H9 (cell line): ENCODE measurements around the gene TFF3. TPM values are rescaled to one million over a fixed set of nuclear protein-coding genes. Genes with fewer than 3 reads are reported as not detected.
A peak's percentile ranks its signal among the peaks of the same experiment; 100 is the strongest.

Experiments
- DNase-seq: peaks from one replicate; pipeline ENCODE4 v3.0.0-alpha.2; 2017
- H2AFZ ChIP-seq: one replicate; pipeline ENCODE4 v1.6.1; 2013; ENCODE audit warnings: mild to moderate bottlenecking, low read length, control low read depth, moderate library complexity
- H2AK5ac ChIP-seq: 2 replicates; pipeline ENCODE4 v1.6.1; 2013; ENCODE audit warnings: low read length, control low read depth, mixed read lengths; ENCODE audit not compliant: insufficient read length
- H2BK120ac ChIP-seq: one replicate; pipeline ENCODE4 v1.6.1; 2013; ENCODE audit warnings: low read depth, mild to moderate bottlenecking, low read length, control low read depth, inconsistent platforms; ENCODE audit not compliant: poor library complexity, severe bottlenecking
- H2BK12ac ChIP-seq: 2 replicates; pipeline ENCODE4 v1.6.1; 2013; ENCODE audit warnings: low read length, control low read depth, mixed read lengths, low read depth; ENCODE audit not compliant: insufficient read length
- H2BK15ac ChIP-seq: 2 replicates; pipeline ENCODE4 v1.6.1; 2013; ENCODE audit warnings: low read depth, low read length, control low read depth
- H2BK20ac ChIP-seq: one replicate; pipeline ENCODE4 v1.6.1; 2013; ENCODE audit warnings: low read depth, mild to moderate bottlenecking, low read length, control low read depth, inconsistent platforms; ENCODE audit not compliant: poor library complexity, severe bottlenecking
- H2BK5ac ChIP-seq: 2 replicates; pipeline ENCODE4 v1.6.1; 2013; ENCODE audit warnings: low read length, control low read depth, mixed read lengths; ENCODE audit not compliant: insufficient read length
- H3K14ac ChIP-seq: 2 replicates; pipeline ENCODE4 v1.6.1; 2013; ENCODE audit warnings: low read length, control low read depth; ENCODE audit not compliant: insufficient read depth
- H3K18ac ChIP-seq: 2 replicates; pipeline ENCODE4 v1.6.1; 2013; ENCODE audit warnings: low read depth, mild to moderate bottlenecking, mixed read lengths, low read length, control low read depth; ENCODE audit not compliant: insufficient read length
- H3K23ac ChIP-seq: 2 replicates; pipeline ENCODE4 v1.6.1; 2013; ENCODE audit warnings: low read length, control low read depth, mixed read lengths, low read depth; ENCODE audit not compliant: insufficient read length
- H3K23me2 ChIP-seq: 2 replicates; pipeline ENCODE4 v1.6.1; 2013; ENCODE audit warnings: low read depth, mild to moderate bottlenecking, mixed read lengths, low read length, control low read depth; ENCODE audit not compliant: insufficient read length, poor library complexity, severe bottlenecking
- H3K27ac ChIP-seq: 2 replicates; pipeline ENCODE4 v1.5.1; 2013; ENCODE audit warnings: low read length, control low read depth, mixed read lengths, low read depth; ENCODE audit not compliant: insufficient read length
- H3K27me3 ChIP-seq: 2 replicates; pipeline ENCODE4 v1.6.1; 2013; ENCODE audit warnings: low read length, control low read depth, inconsistent platforms; ENCODE audit not compliant: insufficient read depth
- H3K4ac ChIP-seq: 2 replicates; pipeline ENCODE4 v1.6.1; 2013; ENCODE audit warnings: low read depth, mild to moderate bottlenecking, control low read depth, inconsistent platforms, low read length, moderate library complexity
- H3K4me1 ChIP-seq: 2 replicates; pipeline ENCODE4 v1.6.1; 2013; ENCODE audit warnings: low read length, control low read depth, inconsistent platforms; ENCODE audit not compliant: insufficient read depth
- H3K4me2 ChIP-seq: 2 replicates; pipeline ENCODE4 v1.6.1; 2013; ENCODE audit warnings: low read length, control low read depth, mixed read lengths; ENCODE audit not compliant: insufficient read length, insufficient read depth
- H3K56ac ChIP-seq: 2 replicates; pipeline ENCODE4 v1.6.1; 2013; ENCODE audit warnings: low read depth, mild to moderate bottlenecking, mixed read lengths, low read length, control low read depth; ENCODE audit not compliant: insufficient read length
- H3K79me1 ChIP-seq: 2 replicates; pipeline ENCODE4 v1.6.1; 2013; ENCODE audit warnings: low read depth, mild to moderate bottlenecking, moderate library complexity, low read length, control low read depth, inconsistent platforms; ENCODE audit not compliant: insufficient read depth, poor library complexity, severe bottlenecking
- H3K79me2 ChIP-seq: 2 replicates; pipeline ENCODE4 v1.6.1; 2013; ENCODE audit warnings: low read length, control low read depth, inconsistent platforms; ENCODE audit not compliant: insufficient read depth
- H3K9ac ChIP-seq: 2 replicates; pipeline ENCODE4 v1.6.1; 2013; ENCODE audit warnings: low read length, control low read depth, mixed read lengths; ENCODE audit not compliant: insufficient read length; ENCODE audit errors: extremely low read depth
- H3K9me3 ChIP-seq: one replicate; pipeline ENCODE4 v1.6.1; 2013; ENCODE audit warnings: low read depth, low read length, inconsistent platforms; ENCODE audit not compliant: control insufficient read depth
- H3T11ph ChIP-seq: one replicate; pipeline ENCODE4 v1.6.1; 2013; ENCODE audit warnings: mild to moderate bottlenecking, low read length, control low read depth, inconsistent platforms
- H4K20me1 ChIP-seq: one replicate; pipeline ENCODE4 v1.6.1; 2013; ENCODE audit not compliant: control insufficient read depth, insufficient read length, insufficient read depth
- H4K5ac ChIP-seq: 2 replicates; pipeline ENCODE4 v1.6.1; 2013; ENCODE audit warnings: low read depth, mild to moderate bottlenecking, mixed read lengths, low read length, control low read depth; ENCODE audit not compliant: insufficient read length
- H4K8ac ChIP-seq: replicated peaks from 2 replicates; pipeline ENCODE4 v1.6.1; 2013; ENCODE audit warnings: low read length, control low read depth, mixed read lengths, low read depth; ENCODE audit not compliant: insufficient read length
- H4K91ac ChIP-seq: 2 replicates; pipeline ENCODE4 v1.6.1; 2013; ENCODE audit warnings: low read depth, mild to moderate bottlenecking, moderate library complexity, mixed read lengths, low read length, control low read depth; ENCODE audit not compliant: insufficient read length
- H3K27ac Mint-ChIP-seq, 3 experiments: 2 replicates in 2 of 3; 3 replicates in 1 of 3; pipeline ENCODE4 v1.8.0; 2020 to 2021; ENCODE audit warnings: mixed read lengths in 3 of 3, mild to moderate bottlenecking in 1 of 3, moderate library complexity in 1 of 3
- H3K27me3 Mint-ChIP-seq: 2 replicates; pipeline ENCODE4 v1.8.0; 2021; ENCODE audit warnings: low read depth, mild to moderate bottlenecking, moderate library complexity, mixed read lengths
- H3K36me3 Mint-ChIP-seq, 3 experiments: 2 replicates in 2 of 3; 3 replicates in 1 of 3; pipeline ENCODE4 v1.8.0; 2020 to 2021; ENCODE audit warnings: low read depth in 3 of 3, mixed read lengths in 3 of 3; ENCODE audit not compliant: insufficient read depth in 1 of 3
- H3K4me1 Mint-ChIP-seq, 2 experiments: 2 replicates each; pipeline ENCODE4 v1.8.0; 2020; ENCODE audit warnings: mixed read lengths in 2 of 2
- H3K4me3 Mint-ChIP-seq, 2 experiments: 2 replicates in 1 of 2; 3 replicates in 1 of 2; pipeline ENCODE4 v1.8.0; 2020 to 2021; ENCODE audit warnings: mild to moderate bottlenecking in 2 of 2, mixed read lengths in 2 of 2, moderate library complexity in 1 of 2
- H3K9me3 Mint-ChIP-seq, 2 experiments: 2 replicates in 1 of 2; 3 replicates in 1 of 2; pipeline ENCODE4 v1.8.0; 2020; ENCODE audit warnings: mild to moderate bottlenecking in 2 of 2, mixed read lengths in 2 of 2, moderate library complexity in 1 of 2
- WGBS: extraction: QIAGEN DNeasy Blood & Tissue Kit; methylation state at CpG from one replicate; pipeline ENCODE4 v1.1.7; 2013; ENCODE audit warnings: missing lambda C conversion rate, low lambda C conversion rate, mixed read lengths; ENCODE audit not compliant: insufficient read length; ENCODE audit errors: extremely low coverage; 5-methylcytosine and 5-hydroxymethylcytosine counted together
- total RNA-seq: library from RNA; stranded (reverse); gene quantifications from 2 replicates; pipeline ENCODE4 v1.2.1, GENCODE V29; 2021
- TF ChIP-seq, protein P1 (sequence below): fragments of 200-600 bp; sonication (generic); conservative IDR thresholded peaks from 3 replicates; pipeline ENCODE4 v1.8.0; 2021; ENCODE audit warnings: antibody characterized with exemption, mild to moderate bottlenecking

The TFF3 gene
- total RNA-seq, 1 experiment from 2014 or later, result 1.5 TPM

DNA sequence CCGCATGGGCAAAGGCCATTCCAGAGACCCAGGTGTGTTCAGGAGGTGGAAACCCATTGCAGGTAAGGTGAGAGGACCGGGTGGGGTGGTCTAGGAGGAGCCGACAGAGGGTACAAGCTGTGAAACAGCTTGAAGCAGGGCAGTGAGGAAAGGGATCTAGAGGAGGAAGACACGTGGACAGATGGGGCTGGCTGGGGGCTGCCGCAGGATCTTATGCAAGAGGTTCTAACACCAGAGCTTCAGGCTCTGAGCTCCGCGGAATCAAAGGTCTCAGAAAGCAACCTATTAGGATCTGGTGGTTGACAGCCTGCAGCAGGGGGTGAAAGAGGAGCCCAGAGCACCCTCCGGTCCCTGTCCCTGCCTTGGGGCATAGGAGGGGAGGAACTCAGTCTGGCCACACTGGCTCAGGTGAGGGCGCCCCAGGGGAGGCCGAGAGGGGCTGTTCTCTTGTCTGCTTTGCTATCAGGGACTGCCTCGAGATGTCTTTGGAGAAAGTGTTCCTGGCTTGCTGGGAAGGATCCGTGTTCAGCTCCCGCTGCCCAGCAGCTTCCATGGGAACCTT, 49.2 kb upstream of the TFF3 start:
- no peaks in the 10 kb centered on the region for H3K79me1 ChIP-seq
- peaks cover 5% of the 10 kb centered on the region for H3K27me3 Mint-ChIP-seq
- H3K36me3 Mint-ChIP-seq, result peaks cover 0 to 5% (median 4%) of the 10 kb centered on the region in 3 experiments; a peak in 5 of 7 replicates
- H4K5ac ChIP-seq, result no peak overlapping the region
- no peak for DNase-seq
- H3K4me1 Mint-ChIP-seq, result peaks cover 0 to 2% of the 10 kb centered on the region in 2 experiments; a peak in 1 of 4 replicates
- H3K9me3 ChIP-seq, result no peaks in the 10 kb centered on the region
- no peaks in the 10 kb centered on the region for H4K20me1 ChIP-seq
- H3K4me2 ChIP-seq, result no peak overlapping the region
- TF ChIP-seq, protein P1, sequence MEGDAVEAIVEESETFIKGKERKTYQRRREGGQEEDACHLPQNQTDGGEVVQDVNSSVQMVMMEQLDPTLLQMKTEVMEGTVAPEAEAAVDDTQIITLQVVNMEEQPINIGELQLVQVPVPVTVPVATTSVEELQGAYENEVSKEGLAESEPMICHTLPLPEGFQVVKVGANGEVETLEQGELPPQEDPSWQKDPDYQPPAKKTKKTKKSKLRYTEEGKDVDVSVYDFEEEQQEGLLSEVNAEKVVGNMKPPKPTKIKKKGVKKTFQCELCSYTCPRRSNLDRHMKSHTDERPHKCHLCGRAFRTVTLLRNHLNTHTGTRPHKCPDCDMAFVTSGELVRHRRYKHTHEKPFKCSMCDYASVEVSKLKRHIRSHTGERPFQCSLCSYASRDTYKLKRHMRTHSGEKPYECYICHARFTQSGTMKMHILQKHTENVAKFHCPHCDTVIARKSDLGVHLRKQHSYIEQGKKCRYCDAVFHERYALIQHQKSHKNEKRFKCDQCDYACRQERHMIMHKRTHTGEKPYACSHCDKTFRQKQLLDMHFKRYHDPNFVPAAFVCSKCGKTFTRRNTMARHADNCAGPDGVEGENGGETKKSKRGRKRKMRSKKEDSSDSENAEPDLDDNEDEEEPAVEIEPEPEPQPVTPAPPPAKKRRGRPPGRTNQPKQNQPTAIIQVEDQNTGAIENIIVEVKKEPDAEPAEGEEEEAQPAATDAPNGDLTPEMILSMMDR, result no peak
- no peak overlapping the region for H2BK12ac ChIP-seq
- H3K14ac ChIP-seq, result no peak overlapping the region
- H2AK5ac ChIP-seq, result no peak overlapping the region
- no CpG with 5 or more reads among the region's 13 CpGs for WGBS
- peak overlapping the region in 1 of 3 experiments; percentile 77; a peak in 3 of 7 replicates for H3K27ac Mint-ChIP-seq
- H3K23ac ChIP-seq, result no peak overlapping the region
- no peak overlapping the region for H3K18ac ChIP-seq
- peaks cover 9% of the 10 kb centered on the region in 2 experiments for H3K9me3 Mint-ChIP-seq
- no peak overlapping the region for H3K27ac ChIP-seq
- H2BK15ac ChIP-seq, result no peak overlapping the region
- H3K27me3 ChIP-seq, result no peaks in the 10 kb centered on the region
- H3K23me2 ChIP-seq, result no peaks in the 10 kb centered on the region
- H2BK5ac ChIP-seq, result no peak overlapping the region
- no peak overlapping the region for H3T11ph ChIP-seq
- H3K4me1 ChIP-seq, result no peaks in the 10 kb centered on the region; the same call in 1 of the 2 replicates
- H3K4me3 Mint-ChIP-seq, result peak overlapping the region in 1 of 2 experiments; percentile 59; a peak in 1 of 5 replicates
- H2AFZ ChIP-seq, result no peak overlapping the region
- H2BK120ac ChIP-seq, result no peak overlapping the region
- H4K8ac ChIP-seq, result no peak overlapping the region
- H4K91ac ChIP-seq, result no peak overlapping the region
- H2BK20ac ChIP-seq, result no peak overlapping the region
- no peak overlapping the region for H3K9ac ChIP-seq
- no peak overlapping the region for H3K4ac ChIP-seq
- H3K56ac ChIP-seq, result no peak overlapping the region
- no peaks in the 10 kb centered on the region for H3K79me2 ChIP-seq
